ENCODE measurements around the gene BATF. TPM values are rescaled to one million over a fixed set of nuclear protein-coding genes. Genes with fewer than 3 reads are reported as not detected.

Gene BATF
- total RNA-seq, 2 experiments from 2014 or later: 0.98 to 1.5 TPM

GRCh38 chr14:75547552-75548250, 25.4 kb downstream of the BATF start:
- ChIA-PET POLR2A (no interaction called here), CTCF (ENCODE audit: unreplicated experiment) (no interaction called here)
- DNase-seq (ENCODE audit: low spot score): no peak
- H3K27ac ChIP-seq (ENCODE audit: low read depth, low read length, poor library complexity, severe bottlenecking): no peak overlapping the region
- no peaks in the 10 kb centered on the region for H3K9me3 ChIP-seq (ENCODE audit: low read length)
- no peak overlapping the region for H2AFZ ChIP-seq (ENCODE audit: low read length)
- H3K9me2 ChIP-seq (ENCODE audit: insufficient read depth, low read length): no peaks in the 10 kb centered on the region
- H3K79me2 ChIP-seq (ENCODE audit: insufficient read depth, low read depth, low read length): no peaks in the 10 kb centered on the region
- TF ChIP-seq EZH2phosphoT487 (IDR thresholded peaks at IDR 0.05; ENCODE audit: borderline replicate concordance, low read depth, low read length): no peak
- H4K20me1 ChIP-seq (ENCODE audit: insufficient read depth, low read length): no peaks in the 10 kb centered on the region
- H3K4me2 ChIP-seq (ENCODE audit: low read length): no peak overlapping the region
- H3K4me1 ChIP-seq (ENCODE audit: insufficient read depth, low read length, poor library complexity, severe bottlenecking): peaks cover 6% of the 10 kb centered on the region
- no TSS peak for BruUV-seq (replicated peaks)
- intact Hi-C loops (cut with micrococcal nuclease; ENCODE audit: unreplicated experiment): no loop called here
- no peaks in the 10 kb centered on the region for H3K36me3 ChIP-seq (ENCODE audit: insufficient read depth, low read length)
- H3K4me3 ChIP-seq (ENCODE audit: low read depth, low read length, poor library complexity, severe bottlenecking): no peak overlapping the region

- POLR2A ChIA-PET: no interaction called here
These were observed 26.3 kb downstream of the BATF start for GRCh38 chr14:75548544-75548943.

GRCh38 chr14:75549169-75549568, 26.9 kb downstream of the BATF start:
- H3K4me1 ChIP-seq (ENCODE audit: insufficient read depth, low read length, poor library complexity, severe bottlenecking): no peaks in the 10 kb centered on the region
- H3K27ac ChIP-seq (ENCODE audit: low read depth, low read length, poor library complexity, severe bottlenecking): no peak overlapping the region
- H3K9me2 ChIP-seq (ENCODE audit: insufficient read depth, low read length): no peaks in the 10 kb centered on the region
- no peaks in the 10 kb centered on the region for H3K36me3 ChIP-seq (ENCODE audit: insufficient read depth, low read length)
- H3K4me3 ChIP-seq (ENCODE audit: low read depth, low read length, poor library complexity, severe bottlenecking): no peak overlapping the region
- no peak overlapping the region for H3K4me2 ChIP-seq (ENCODE audit: low read length)
- TF ChIP-seq EZH2phosphoT487 (IDR thresholded peaks at IDR 0.05; ENCODE audit: borderline replicate concordance, low read depth, low read length): no peak
- TF ChIP-seq CTCF (conservative IDR thresholded peaks at IDR 0.05; ENCODE audit: low read length): no peak
- no peaks in the 10 kb centered on the region for H3K9me3 ChIP-seq (ENCODE audit: low read length)
- BruUV-seq (replicated peaks): no TSS peak
- no peak for DNase-seq (ENCODE audit: low spot score)
- intact Hi-C loops (cut with micrococcal nuclease; ENCODE audit: unreplicated experiment): no loop called here
- H3K79me2 ChIP-seq (ENCODE audit: insufficient read depth, low read depth, low read length): no peaks in the 10 kb centered on the region
- no peak overlapping the region for H2AFZ ChIP-seq (ENCODE audit: low read length)
- ChIA-PET POLR2A (interaction anchor here (0.6 kb wide), 1 partner anchor 169 kb away, joined by 3 read pairs; no protein-coding TSS in a partner anchor), CTCF (ENCODE audit: unreplicated experiment) (no interaction called here)
- H4K20me1 ChIP-seq (ENCODE audit: insufficient read depth, low read length): no peaks in the 10 kb centered on the region

More at GRCh38 chr14:75548544-75548943, 26.3 kb downstream of the BATF start:
- CTCF ChIA-PET (ENCODE audit: unreplicated experiment): no interaction called here
- no peaks in the 10 kb centered on the region for H4K20me1 ChIP-seq (ENCODE audit: insufficient read depth, low read length)
- no TSS peak for BruUV-seq (replicated peaks)
- no peaks in the 10 kb centered on the region for H3K4me1 ChIP-seq (ENCODE audit: insufficient read depth, low read length, poor library complexity, severe bottlenecking)
- H3K36me3 ChIP-seq (ENCODE audit: insufficient read depth, low read length): no peaks in the 10 kb centered on the region
- no peak overlapping the region for H2AFZ ChIP-seq (ENCODE audit: low read length)
- H3K4me2 ChIP-seq (ENCODE audit: low read length): no peak overlapping the region
- TF ChIP-seq EZH2phosphoT487 (IDR thresholded peaks at IDR 0.05; ENCODE audit: borderline replicate concordance, low read depth, low read length) (no peak), CTCF (conservative IDR thresholded peaks at IDR 0.05; ENCODE audit: low read length) (no peak)
- no peak overlapping the region for H3K27ac ChIP-seq (ENCODE audit: low read depth, low read length, poor library complexity, severe bottlenecking)
- H3K4me3 ChIP-seq (ENCODE audit: low read depth, low read length, poor library complexity, severe bottlenecking): no peak overlapping the region
- H3K9me2 ChIP-seq (ENCODE audit: insufficient read depth, low read length): no peaks in the 10 kb centered on the region
- intact Hi-C loops (cut with micrococcal nuclease; ENCODE audit: unreplicated experiment): no loop called here
- no peak for DNase-seq (ENCODE audit: low spot score)
- H3K79me2 ChIP-seq (ENCODE audit: insufficient read depth, low read depth, low read length): no peaks in the 10 kb centered on the region
- H3K9me3 ChIP-seq (ENCODE audit: low read length): no peaks in the 10 kb centered on the region
